ENCODE measurements around the gene KRTAP10-8. TPM values are rescaled to one million over a fixed set of nuclear protein-coding genes. Genes with fewer than 3 reads are reported as not detected.

KRTAP10-8 gene
- total RNA-seq, 1 donor from 2014 or later: not detected

DNA sequence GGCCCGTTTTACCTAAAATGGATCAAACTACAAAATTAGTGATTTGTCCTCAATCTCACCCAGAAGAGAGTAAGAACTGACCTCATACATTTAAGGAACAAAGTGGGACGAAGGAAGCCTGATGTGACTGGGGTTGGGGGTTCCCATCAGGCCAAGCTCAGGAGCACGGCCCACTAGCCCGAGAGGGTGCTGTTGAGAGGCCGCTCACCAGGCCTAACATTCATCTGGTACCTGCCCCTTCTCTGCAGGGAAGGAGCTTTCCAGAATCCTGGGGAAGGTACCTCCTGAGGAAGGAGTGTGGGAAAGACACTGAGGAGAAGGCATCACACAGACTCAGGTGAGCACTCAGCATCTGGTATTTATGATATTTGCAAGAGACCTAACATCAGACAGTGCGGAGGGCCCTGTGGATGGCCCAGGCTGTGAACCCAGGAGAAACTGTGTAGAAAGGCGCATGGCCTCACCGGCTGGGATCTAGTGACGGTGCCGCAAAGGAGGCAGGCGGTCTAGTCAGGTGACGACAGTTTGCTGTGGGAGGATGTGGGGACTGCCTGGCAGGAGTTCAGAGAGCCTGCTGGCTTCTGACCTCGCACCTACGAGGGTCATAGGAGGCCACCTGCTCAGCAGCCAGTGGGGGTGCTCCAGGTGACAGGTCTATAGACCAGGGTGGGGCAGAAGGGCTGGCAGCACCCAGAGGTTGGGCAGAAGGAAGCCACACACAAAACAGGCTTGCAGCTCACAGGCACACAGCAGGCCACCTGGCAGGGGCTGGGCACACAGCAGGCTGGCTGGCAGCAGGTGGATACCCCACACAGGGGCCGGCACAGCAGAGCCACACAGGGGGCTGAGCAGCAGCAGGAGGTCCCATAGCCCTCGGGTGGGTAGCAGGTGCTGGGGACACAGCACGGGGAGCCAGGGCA is 42.0 kb downstream of the KRTAP10-8 start:
- Mint-ChIP-seq H3K4me3 (ENCODE audit: unreplicated experiment) (no peak overlapping the region), H3K9me3 (ENCODE audit: unreplicated experiment) (no peaks in the 10 kb centered on the region), H3K27me3 (ENCODE audit: unreplicated experiment) (peaks cover 8% of the 10 kb centered on the region), H3K36me3 (ENCODE audit: low read depth, unreplicated experiment) (peaks cover 13% of the 10 kb centered on the region), H3K4me1 (ENCODE audit: unreplicated experiment) (peaks cover 3% of the 10 kb centered on the region), H3K27ac (ENCODE audit: unreplicated experiment) (no peak overlapping the region)
- no peak for DNase-seq (ENCODE audit: low spot score)
- TF ChIP-seq, protein P1, sequence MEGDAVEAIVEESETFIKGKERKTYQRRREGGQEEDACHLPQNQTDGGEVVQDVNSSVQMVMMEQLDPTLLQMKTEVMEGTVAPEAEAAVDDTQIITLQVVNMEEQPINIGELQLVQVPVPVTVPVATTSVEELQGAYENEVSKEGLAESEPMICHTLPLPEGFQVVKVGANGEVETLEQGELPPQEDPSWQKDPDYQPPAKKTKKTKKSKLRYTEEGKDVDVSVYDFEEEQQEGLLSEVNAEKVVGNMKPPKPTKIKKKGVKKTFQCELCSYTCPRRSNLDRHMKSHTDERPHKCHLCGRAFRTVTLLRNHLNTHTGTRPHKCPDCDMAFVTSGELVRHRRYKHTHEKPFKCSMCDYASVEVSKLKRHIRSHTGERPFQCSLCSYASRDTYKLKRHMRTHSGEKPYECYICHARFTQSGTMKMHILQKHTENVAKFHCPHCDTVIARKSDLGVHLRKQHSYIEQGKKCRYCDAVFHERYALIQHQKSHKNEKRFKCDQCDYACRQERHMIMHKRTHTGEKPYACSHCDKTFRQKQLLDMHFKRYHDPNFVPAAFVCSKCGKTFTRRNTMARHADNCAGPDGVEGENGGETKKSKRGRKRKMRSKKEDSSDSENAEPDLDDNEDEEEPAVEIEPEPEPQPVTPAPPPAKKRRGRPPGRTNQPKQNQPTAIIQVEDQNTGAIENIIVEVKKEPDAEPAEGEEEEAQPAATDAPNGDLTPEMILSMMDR (IDR thresholded peaks at IDR 0.05; ENCODE audit: unreplicated experiment): no peak

DNA sequence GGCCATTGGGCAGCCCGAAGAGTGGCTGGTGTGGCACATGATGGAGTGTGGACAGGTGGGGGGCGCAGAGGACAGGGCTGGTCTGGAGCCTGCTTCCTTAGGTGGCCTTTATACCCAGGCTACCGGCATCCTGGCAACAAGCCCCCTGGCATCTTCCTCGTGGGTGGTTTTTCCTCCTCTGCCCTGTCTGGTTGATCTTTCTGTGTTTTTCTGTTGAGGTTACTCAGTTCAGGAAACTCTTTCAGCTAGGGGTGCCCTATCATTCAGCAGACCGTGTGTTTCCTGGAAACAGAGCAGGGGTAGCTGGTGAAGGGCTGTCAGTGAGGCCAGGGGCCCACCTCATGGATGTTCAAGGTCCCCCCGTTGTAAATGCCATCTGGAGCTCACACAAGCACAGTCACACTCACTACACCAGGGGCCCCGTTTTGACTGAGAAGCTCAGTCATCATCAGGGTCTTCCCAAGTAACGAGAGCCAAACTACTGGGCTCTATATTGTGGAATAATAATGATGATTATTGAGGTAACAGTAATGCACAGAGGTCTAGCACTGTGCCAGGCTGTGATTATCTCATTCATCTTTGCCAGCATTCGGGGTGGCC is 42.8 kb downstream of the KRTAP10-8 start, which contains the start of gene KRTAP12-4:
KRTAP12-4 (minus strand) TSS at position 84 of the 600 bp plus-strand sequence; CDS start at position 39, 45 bp downstream.
- Mint-ChIP-seq H3K27ac (ENCODE audit: unreplicated experiment) (no peak within 1 kb of the TSS), H3K36me3 (ENCODE audit: low read depth, unreplicated experiment) (peaks cover 13% of the 10 kb centered on the region), H3K4me1 (ENCODE audit: unreplicated experiment) (peaks cover 7% of the 10 kb centered on the region), H3K4me3 (ENCODE audit: unreplicated experiment) (no peak within 1 kb of the TSS), H3K9me3 (ENCODE audit: unreplicated experiment) (no peaks in the 10 kb centered on the region), H3K27me3 (ENCODE audit: unreplicated experiment) (peaks cover 8% of the 10 kb centered on the region)
- TF ChIP-seq, protein P1 (IDR thresholded peaks at IDR 0.05; ENCODE audit: unreplicated experiment): no peak
- no peak for DNase-seq (ENCODE audit: low spot score)

DNA sequence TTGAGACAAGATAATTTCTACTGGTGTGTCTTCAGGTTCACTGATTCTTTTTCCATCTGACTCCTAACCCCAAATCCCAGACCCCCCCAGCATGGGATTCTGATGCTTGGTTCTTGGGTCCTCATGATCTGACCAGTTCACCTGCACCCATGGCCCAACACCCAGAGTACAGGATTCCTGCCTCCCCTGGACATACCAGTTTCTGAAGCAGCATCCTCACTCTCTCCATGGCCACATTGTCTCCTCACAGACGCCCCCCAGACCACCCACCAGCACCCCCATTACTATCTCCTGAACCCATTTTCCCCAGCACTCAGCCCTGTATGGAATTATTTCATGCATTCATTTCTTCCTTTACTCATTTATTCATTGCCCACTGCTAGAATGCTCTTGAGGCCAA is 45.0 kb downstream of the KRTAP10-8 start:
- H3K4me3 Mint-ChIP-seq (ENCODE audit: unreplicated experiment): no peak overlapping the region

DNA sequence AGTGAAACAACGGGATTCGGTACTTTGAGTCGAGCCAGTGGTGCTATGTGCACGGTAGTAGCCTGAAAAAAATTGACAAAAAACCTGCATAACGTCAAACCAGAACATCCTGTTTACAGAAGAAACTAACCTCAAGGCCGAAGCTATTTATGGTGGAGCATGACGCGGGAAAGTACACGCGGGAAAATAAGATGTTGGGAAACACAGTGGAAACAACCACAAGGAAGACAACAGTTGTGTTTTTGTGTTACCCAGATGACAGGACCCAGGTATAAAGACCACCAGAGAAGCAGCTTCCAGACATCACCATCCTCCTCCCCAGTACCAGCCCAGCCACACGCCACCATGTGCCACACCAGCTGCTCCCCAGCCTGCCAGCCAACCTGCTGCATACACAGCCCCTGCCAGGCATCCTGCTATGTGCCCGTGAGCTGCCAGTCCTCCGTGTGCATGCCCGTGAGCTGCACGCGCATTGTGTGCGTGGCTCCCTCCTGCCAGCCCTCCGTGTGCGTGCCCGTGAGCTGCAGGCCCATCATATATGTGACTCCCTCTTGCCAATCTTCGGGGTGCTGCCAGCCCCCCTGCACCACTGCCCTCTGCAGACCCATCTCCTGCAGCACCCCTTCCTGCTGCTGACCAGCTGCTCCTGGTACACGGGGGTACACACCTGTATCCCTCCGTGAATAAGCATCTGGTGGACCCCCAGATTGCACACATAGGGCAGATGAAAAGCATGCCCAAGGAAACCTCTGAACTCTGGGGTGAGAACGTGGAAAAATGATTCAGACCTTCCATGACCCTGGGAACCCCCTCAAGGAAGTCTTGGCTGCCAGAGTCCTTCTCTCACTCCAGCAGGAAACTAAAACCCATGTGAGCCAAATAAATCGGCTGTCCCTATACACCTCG is 46.0 kb downstream of the KRTAP10-8 start, which contains the start of gene KRTAP12-3:
KRTAP12-3 (plus strand) TSS at position 298 of the 906 bp plus-strand sequence; CDS start at position 346, 48 bp downstream.
- Mint-ChIP-seq H3K27ac (ENCODE audit: unreplicated experiment) (no peak within 1 kb of the TSS), H3K4me1 (ENCODE audit: unreplicated experiment) (peaks cover 7% of the 10 kb centered on the region), H3K36me3 (ENCODE audit: low read depth, unreplicated experiment) (peaks cover 13% of the 10 kb centered on the region), H3K27me3 (ENCODE audit: unreplicated experiment) (peaks cover 3% of the 10 kb centered on the region), H3K4me3 (ENCODE audit: unreplicated experiment) (no peak within 1 kb of the TSS), H3K9me3 (ENCODE audit: unreplicated experiment) (no peaks in the 10 kb centered on the region)
- no peak for DNase-seq (ENCODE audit: low spot score)
- TF ChIP-seq, protein P1 (IDR thresholded peaks at IDR 0.05; ENCODE audit: unreplicated experiment): no peak

More for the DNA sequence above, 45.0 kb downstream of the KRTAP10-8 start:
- H3K36me3 Mint-ChIP-seq (ENCODE audit: low read depth, unreplicated experiment): peaks cover 13% of the 10 kb centered on the region
- H3K27ac Mint-ChIP-seq (ENCODE audit: unreplicated experiment): no peak overlapping the region
- H3K4me1 Mint-ChIP-seq (ENCODE audit: unreplicated experiment): peaks cover 7% of the 10 kb centered on the region
- no peak for DNase-seq (ENCODE audit: low spot score)
- H3K27me3 Mint-ChIP-seq (ENCODE audit: unreplicated experiment): peaks cover 3% of the 10 kb centered on the region
- no peaks in the 10 kb centered on the region for H3K9me3 Mint-ChIP-seq (ENCODE audit: unreplicated experiment)
- TF ChIP-seq, protein P1 (IDR thresholded peaks at IDR 0.05; ENCODE audit: unreplicated experiment): no peak
